Endothelial cell of umbilical vein (primary cell): ENCODE results near the gene IDNK. TPM values are rescaled to one million over a fixed set of nuclear protein-coding genes. Genes with fewer than 3 reads are reported as not detected.

Experiments
- BruUV-seq: library from RNA; stranded (reverse); fragments of 400-500 nt; replicated peaks from 2 replicates; lab custom pipeline; 2021; lab: Mats Ljungman, UMichigan
- CTCF ChIA-PET: fragments of 300-600, 350-600 bp; sonication (Branson Sonifier 250); formaldehyde crosslinking; loops from one replicate; lab custom pipeline; 2021; ENCODE audit warnings: antibody characterized with exemption, inconsistent platforms; lab: Charles Lee
- POLR2A ChIA-PET: fragments of 300-600, 350-600 bp; sonication (Branson Sonifier 250); formaldehyde crosslinking; loops from one replicate; lab custom pipeline; 2021; ENCODE audit warnings: antibody characterized with exemption, inconsistent platforms; lab: Charles Lee
- DNase-seq: peaks from one replicate; pipeline ENCODE4 v3.0.0-alpha.2; 2011; ENCODE audit warnings: low read depth, low spot score
- FAIRE-seq: peaks from 2 replicates; lab custom pipeline; 2011; peaks lifted over from hg19 to GRCh38; lab: Jason Lieb, UNC
- H2AFZ ChIP-seq: 2 replicates; pipeline ENCODE4 v1.6.0; 2012; ENCODE audit warnings: low read depth, low read length, control low read depth, inconsistent platforms
- H3K27ac ChIP-seq: 2 replicates; pipeline ENCODE4 v1.5.1; 2011; ENCODE audit warnings: low read depth, mild to moderate bottlenecking, control low read depth, low read length, moderate library complexity; ENCODE audit not compliant: insufficient read depth
- H3K27me3 ChIP-seq, 2 experiments: 2 replicates each; pipeline versions ENCODE4 v1.6.0 to v1.6.1; 2011; ENCODE audit warnings: low read length in 2 of 2, mixed read lengths in 1 of 2; ENCODE audit not compliant: control insufficient read depth in 2 of 2, insufficient read depth in 2 of 2
- H3K36me3 ChIP-seq, 2 experiments: 2 replicates in 1 of 2; 3 replicates in 1 of 2; pipeline ENCODE4 v1.5.1; 2011; ENCODE audit warnings: low read length in 2 of 2, mild to moderate bottlenecking in 1 of 2, moderate library complexity in 1 of 2; ENCODE audit not compliant: control insufficient read depth in 2 of 2, insufficient read depth in 2 of 2; ENCODE audit errors: extremely low read depth in 1 of 2
- H3K4me1 ChIP-seq: 3 replicates; pipeline ENCODE4 v1.5.1; 2011; ENCODE audit warnings: mild to moderate bottlenecking, low read length; ENCODE audit not compliant: control insufficient read depth, insufficient read depth; ENCODE audit errors: extremely low read depth
- H3K4me2 ChIP-seq: 2 replicates; pipeline ENCODE4 v1.6.1; 2011; ENCODE audit warnings: low read length, control low read depth, mixed read lengths; ENCODE audit not compliant: insufficient read depth
- H3K4me3 ChIP-seq, 3 experiments: fragments of 200-600 bp in 1 of 3; sonication (generic), shearing (Covaris generic) in 1 of 3; replicated peaks in 1 of 3; 2 replicates each; pipeline ENCODE4 v1.5.1; 2011 to 2016; ENCODE audit warnings: control low read depth in 3 of 3, low read length in 3 of 3, mild to moderate bottlenecking in 2 of 3, inconsistent platforms in 1 of 3, low read depth in 1 of 3, moderate library complexity in 1 of 3; ENCODE audit not compliant: insufficient read depth in 1 of 3
- H3K79me2 ChIP-seq: 2 replicates; pipeline ENCODE4 v1.6.0; 2012; ENCODE audit warnings: low read length, inconsistent platforms; ENCODE audit not compliant: control insufficient read depth, insufficient read depth
- H3K9ac ChIP-seq: replicated peaks from 2 replicates; pipeline ENCODE3; 2011; ENCODE audit warnings: low read length, control low read depth; ENCODE audit not compliant: insufficient read depth; ENCODE audit errors: extremely low read depth
- H3K9me1 ChIP-seq: replicated peaks from 3 replicates; pipeline ENCODE4 v1.6.0; 2011; ENCODE audit warnings: mild to moderate bottlenecking, low read length; ENCODE audit not compliant: control insufficient read depth, insufficient read depth; ENCODE audit errors: extremely low read depth
- H3K9me3 ChIP-seq: replicated peaks from 2 replicates; pipeline ENCODE4 v1.5.1; 2012; ENCODE audit warnings: low read length, inconsistent platforms; ENCODE audit not compliant: control insufficient read depth, insufficient read depth
- H4K20me1 ChIP-seq: replicated peaks from 2 replicates; pipeline ENCODE3; 2011; ENCODE audit warnings: mild to moderate bottlenecking, low read length; ENCODE audit not compliant: control insufficient read depth, insufficient read depth; ENCODE audit errors: extremely low read depth
- EZH2 ChIP-seq: IDR thresholded peaks from 2 replicates; pipeline ENCODE4 v1.6.1; 2012; ENCODE audit warnings: borderline replicate concordance, low read depth, mild to moderate bottlenecking, moderate library complexity, low read length, inconsistent platforms; ENCODE audit not compliant: severe bottlenecking
- FOS ChIP-seq: IDR thresholded peaks from 2 replicates; pipeline ENCODE4 v1.6.1; 2011; ENCODE audit warnings: mild to moderate bottlenecking, low read length, moderate library complexity, borderline replicate concordance; ENCODE audit not compliant: insufficient read depth
- GATA2 ChIP-seq: IDR thresholded peaks from 2 replicates; pipeline ENCODE4 v1.7.0; 2011; ENCODE audit warnings: low read depth, mild to moderate bottlenecking, moderate library complexity, mixed read lengths, low read length; ENCODE audit not compliant: insufficient read length, insufficient read depth
- JUN ChIP-seq: IDR thresholded peaks from 2 replicates; pipeline ENCODE4 v1.6.1; 2011; ENCODE audit warnings: borderline replicate concordance, low read depth; ENCODE audit not compliant: insufficient read length, insufficient read depth
- MYC ChIP-seq: IDR thresholded peaks from one replicate; pipeline ENCODE4 v1.6.1; 2011; ENCODE audit warnings: mild to moderate bottlenecking, low read depth, low read length
- POLR2A ChIP-seq: IDR thresholded peaks from 2 replicates; pipeline ENCODE4 v1.6.1; 2012; ENCODE audit warnings: low read depth, mild to moderate bottlenecking, control low read depth, low read length
- POLR2AphosphoS5 ChIP-seq: IDR thresholded peaks from 2 replicates; pipeline ENCODE4 v1.6.1; 2012; ENCODE audit warnings: low read depth, mild to moderate bottlenecking, control low read depth, low read length, moderate library complexity; ENCODE audit not compliant: insufficient read depth
- dilution Hi-C: fragments of 300-500 bp; cut with MboI; formaldehyde crosslinking; loops from one replicate; pipeline ENCODE4 v1.15.0; 2019; ENCODE audit warnings: low sequenced_read_pairs; ENCODE audit not compliant: extremely low pct_ligation_motif_present
- intact Hi-C: fragments of 100-400 bp; cut with micrococcal nuclease; formaldehyde crosslinking; loops from one replicate; pipeline ENCODE4 v1.10.0; 2022
- polyA plus RNA-seq, 4 experiments: library from polyadenylated mRNA; depleted of rRNA in 3 of 4; stranded (reverse) in 3 of 4; unstranded in 1 of 4; fragments of >200 nt; gene quantifications; 2 replicates each; pipeline versions ENCODE4 v1.2.1 to v1.2.3, GENCODE V29; 2011 to 2012; ENCODE audit warnings: missing spikeins in 1 of 4
- total RNA-seq: library from RNA; stranded (reverse); gene quantifications from 2 replicates; pipeline ENCODE4 v1.2.3, GENCODE V29; 2021
- TF ChIP-seq, protein P1 (sequence below): IDR thresholded peaks from 2 replicates; pipeline ENCODE4 v1.6.1; 2011; ENCODE audit not compliant: insufficient read depth, insufficient read length
- TF ChIP-seq, protein P2 (sequence below), 2 donors: IDR thresholded peaks; 1 replicate in 1 of 2; 2 replicates in 1 of 2; pipeline ENCODE4 v1.5.1; 2011; ENCODE audit warnings: low read length in 2 of 2, mild to moderate bottlenecking in 2 of 2, moderate library complexity in 2 of 2, control low read depth in 1 of 2, inconsistent platforms in 1 of 2, low read depth in 1 of 2; ENCODE audit not compliant: insufficient read depth in 1 of 2; ENCODE audit errors: extremely low read depth in 1 of 2

Gene IDNK
- total and polyA plus RNA-seq, 2 donors (not counting 3 experiments of a cell fraction or from before 2014, with no cell fraction given): 2.7 to 4.5 TPM

GRCh38 chr9:83574482-83574881 is 48.5 kb upstream of the IDNK start:
- H3K9me3 ChIP-seq: no peaks in the 10 kb centered on the region
- no peaks in the 10 kb centered on the region for H4K20me1 ChIP-seq
- no peak for FAIRE-seq
- CTCF ChIA-PET: no interaction called here
- BruUV-seq: no TSS peak
- DNase-seq: no peak
- dilution Hi-C loops: no loop called here
- TF ChIP-seq FOS (no peak), EZH2 (no peak), POLR2AphosphoS5 (no peak), MYC (no peak), JUN (no peak)
- H3K79me2 ChIP-seq: no peaks in the 10 kb centered on the region
- H3K27ac ChIP-seq: no peak overlapping the region
- POLR2A ChIA-PET: no interaction called here
- intact Hi-C loops: no loop called here
- H3K4me3 ChIP-seq: no peak overlapping the region
- no peak overlapping the region for H3K4me2 ChIP-seq
- H3K4me1 ChIP-seq: peaks cover 5% of the 10 kb centered on the region
- no peaks in the 10 kb centered on the region for H3K27me3 ChIP-seq
- no peaks in the 10 kb centered on the region for H3K9me1 ChIP-seq
- H3K9ac ChIP-seq: no peak overlapping the region
- H3K36me3 ChIP-seq: no peaks in the 10 kb centered on the region
- no peak overlapping the region for H2AFZ ChIP-seq

DNA sequence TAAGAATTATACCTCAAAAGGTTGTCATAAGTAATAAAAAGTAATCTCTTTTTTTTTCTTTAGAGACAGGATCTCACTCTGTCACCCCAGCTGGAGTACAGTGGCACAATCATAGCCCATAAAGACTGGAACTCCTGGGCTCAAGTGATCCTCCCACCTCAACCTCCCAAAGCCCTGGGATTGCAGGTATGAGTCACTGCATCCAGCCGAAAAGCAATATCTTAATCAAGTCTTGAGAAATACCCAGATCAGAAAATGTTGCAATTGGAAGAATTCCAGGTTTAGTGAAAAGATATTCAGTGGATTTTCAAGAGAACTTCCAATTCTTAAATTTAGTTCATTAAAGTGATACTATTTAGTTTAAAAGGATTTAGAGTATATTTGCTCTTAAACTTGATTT is 40.9 kb upstream of the IDNK start:
- ChIA-PET CTCF (no interaction called here), POLR2A (no interaction called here)
- H3K27ac ChIP-seq: no peak overlapping the region
- H3K9ac ChIP-seq: no peak overlapping the region
- no peak overlapping the region for H2AFZ ChIP-seq
- intact Hi-C loops: loop anchor here (2.0 kb wide), 1 partner anchor 329 kb away; no protein-coding TSS in a partner anchor
- no peaks in the 10 kb centered on the region for H3K79me2 ChIP-seq
- H3K4me3 ChIP-seq: no peak overlapping the region
- no peak overlapping the region for H3K4me2 ChIP-seq
- H3K4me1 ChIP-seq: no peaks in the 10 kb centered on the region
- no peaks in the 10 kb centered on the region for H3K9me3 ChIP-seq
- FAIRE-seq (no peak), DNase-seq (no peak)
- dilution Hi-C loops: no loop called here
- H4K20me1 ChIP-seq: no peaks in the 10 kb centered on the region
- no peaks in the 10 kb centered on the region for H3K36me3 ChIP-seq
- no peak for TF ChIP-seq FOS
- TF ChIP-seq GATA2: no peak
- TF ChIP-seq MYC: no peak
- TF ChIP-seq EZH2: no peak
- TF ChIP-seq, protein P1, sequence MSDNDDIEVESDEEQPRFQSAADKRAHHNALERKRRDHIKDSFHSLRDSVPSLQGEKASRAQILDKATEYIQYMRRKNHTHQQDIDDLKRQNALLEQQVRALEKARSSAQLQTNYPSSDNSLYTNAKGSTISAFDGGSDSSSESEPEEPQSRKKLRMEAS: no peak
- no peak for TF ChIP-seq JUN
- TF ChIP-seq, protein P2, sequence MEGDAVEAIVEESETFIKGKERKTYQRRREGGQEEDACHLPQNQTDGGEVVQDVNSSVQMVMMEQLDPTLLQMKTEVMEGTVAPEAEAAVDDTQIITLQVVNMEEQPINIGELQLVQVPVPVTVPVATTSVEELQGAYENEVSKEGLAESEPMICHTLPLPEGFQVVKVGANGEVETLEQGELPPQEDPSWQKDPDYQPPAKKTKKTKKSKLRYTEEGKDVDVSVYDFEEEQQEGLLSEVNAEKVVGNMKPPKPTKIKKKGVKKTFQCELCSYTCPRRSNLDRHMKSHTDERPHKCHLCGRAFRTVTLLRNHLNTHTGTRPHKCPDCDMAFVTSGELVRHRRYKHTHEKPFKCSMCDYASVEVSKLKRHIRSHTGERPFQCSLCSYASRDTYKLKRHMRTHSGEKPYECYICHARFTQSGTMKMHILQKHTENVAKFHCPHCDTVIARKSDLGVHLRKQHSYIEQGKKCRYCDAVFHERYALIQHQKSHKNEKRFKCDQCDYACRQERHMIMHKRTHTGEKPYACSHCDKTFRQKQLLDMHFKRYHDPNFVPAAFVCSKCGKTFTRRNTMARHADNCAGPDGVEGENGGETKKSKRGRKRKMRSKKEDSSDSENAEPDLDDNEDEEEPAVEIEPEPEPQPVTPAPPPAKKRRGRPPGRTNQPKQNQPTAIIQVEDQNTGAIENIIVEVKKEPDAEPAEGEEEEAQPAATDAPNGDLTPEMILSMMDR (IDR thresholded peaks at IDR 0.05; ENCODE audit: extremely low read depth in 1 of 2, insufficient read depth in 1 of 2, low read depth in 1 of 2, low read length in 2 of 2): no peak
- no peak for TF ChIP-seq POLR2A
- no peak for TF ChIP-seq POLR2AphosphoS5
- no peaks in the 10 kb centered on the region for H3K9me1 ChIP-seq
- BruUV-seq: no TSS peak
- H3K27me3 ChIP-seq: no peaks in the 10 kb centered on the region
